Effector CD4-positive, alpha-beta T cell (primary cell): ENCODE data around the gene ACKR2.
"Not testable (repeated sequence)": the region's sequence is repeated elsewhere in the genome, so short reads cannot be mapped to it uniquely, and the experiment has no call there.

Experiments used
- DNase-seq: peaks from one replicate; pipeline ENCODE4 v3.0.0-alpha.2; 2020

The ACKR2 gene

DNA sequence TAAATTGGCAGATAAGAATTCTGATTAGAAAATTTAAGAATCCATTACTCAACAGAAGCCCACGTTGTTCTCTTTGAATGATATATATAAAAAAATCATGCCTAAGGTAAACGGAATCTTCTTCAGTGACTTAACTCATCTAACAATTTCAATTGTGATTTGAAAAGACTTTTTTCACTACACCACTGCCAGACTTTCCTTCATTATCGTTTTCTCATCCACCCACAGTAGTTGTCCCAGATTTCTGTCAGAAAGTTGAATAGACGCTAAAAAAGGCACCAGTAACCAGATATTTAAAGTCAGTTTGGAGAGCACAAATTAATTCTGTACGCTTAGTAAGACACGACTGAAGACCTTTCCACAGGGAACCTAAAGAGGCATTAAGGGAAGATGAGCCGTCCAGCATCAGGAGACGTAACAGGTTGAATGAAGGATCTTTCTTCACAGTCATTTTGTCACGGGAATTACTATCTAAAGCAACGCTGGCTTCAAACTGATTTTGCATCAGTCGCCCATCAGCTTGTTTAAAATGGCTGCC is 6.3 kb upstream of the ACKR2 start:
- DNase-seq: no peak

DNA sequence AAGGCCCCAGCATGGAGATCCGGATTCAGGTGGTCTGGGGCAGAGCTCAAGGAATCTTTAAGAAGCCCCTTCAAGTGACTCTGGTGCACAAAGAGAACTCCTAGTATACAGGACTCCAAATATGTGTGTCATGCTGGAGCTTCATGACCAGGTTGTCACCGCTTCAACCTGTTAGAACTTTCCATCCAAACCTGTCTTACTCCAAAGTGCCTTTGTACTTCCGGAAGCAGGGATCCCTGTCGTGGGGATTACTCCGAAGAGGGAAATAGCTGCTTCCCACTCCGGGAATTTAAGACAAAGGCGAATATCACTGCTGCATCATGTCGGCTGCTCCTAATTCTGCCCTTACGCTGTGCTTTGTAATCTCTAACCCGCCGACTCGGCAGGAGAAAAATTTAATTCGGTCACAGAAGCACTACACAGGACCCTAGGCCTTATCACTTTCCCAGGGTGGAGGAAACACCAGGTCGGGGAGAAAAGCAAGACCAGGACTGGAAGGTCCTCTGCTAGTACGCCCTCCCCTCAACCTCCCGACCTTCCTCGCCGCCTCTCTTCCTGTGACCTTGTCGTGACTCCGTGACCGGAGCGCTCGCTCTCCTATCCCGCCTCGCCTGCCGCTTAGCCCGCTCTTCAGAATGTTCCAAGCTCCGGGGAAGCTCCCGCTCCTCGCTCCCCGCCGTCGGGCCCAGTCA is 5.7 kb upstream of the ACKR2 start:
- no peak for DNase-seq

DNA sequence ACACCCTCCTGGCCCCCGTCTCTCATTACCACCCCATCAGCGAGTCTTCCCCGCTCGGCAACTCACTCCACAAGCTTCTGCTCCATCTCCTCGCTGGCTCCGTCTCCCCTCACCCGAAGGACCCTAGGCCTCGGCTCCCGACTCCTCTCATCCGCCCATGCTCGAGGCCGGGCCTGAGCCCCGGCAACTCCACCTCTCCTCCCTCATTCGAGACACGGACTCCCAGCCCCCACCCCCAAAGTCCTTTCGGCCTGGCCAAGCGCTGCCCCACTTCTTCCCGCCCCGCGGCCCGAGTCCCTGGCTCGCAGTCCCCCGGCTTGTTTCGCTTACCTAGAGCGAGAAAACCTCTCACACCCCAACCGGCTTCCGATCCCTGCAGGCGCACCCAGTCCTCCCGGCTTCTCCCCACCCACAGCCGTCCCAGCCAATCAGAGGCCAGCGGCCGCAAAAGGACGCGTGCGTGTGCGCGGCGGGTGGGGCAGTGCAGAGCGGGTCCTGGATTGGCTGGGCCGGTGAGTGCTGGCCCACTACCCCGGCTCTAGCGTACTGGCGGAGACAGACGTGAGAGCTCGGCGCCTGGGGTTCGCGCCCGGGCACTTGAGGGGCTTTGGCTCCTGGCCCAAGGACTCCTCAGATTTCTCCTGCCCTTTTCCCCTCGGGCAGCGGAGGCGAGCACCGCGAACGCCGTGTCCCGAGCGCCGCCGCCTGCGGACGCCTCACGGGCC is 5.0 kb upstream of the ACKR2 start, which contains the start of gene HIGD1A:
TSS of gene HIGD1A (minus strand) at position 385 of the 725 bp plus-strand sequence. CDS start 10,237 bp downstream, outside the sequence.
- peak; percentile 90 for DNase-seq

DNA sequence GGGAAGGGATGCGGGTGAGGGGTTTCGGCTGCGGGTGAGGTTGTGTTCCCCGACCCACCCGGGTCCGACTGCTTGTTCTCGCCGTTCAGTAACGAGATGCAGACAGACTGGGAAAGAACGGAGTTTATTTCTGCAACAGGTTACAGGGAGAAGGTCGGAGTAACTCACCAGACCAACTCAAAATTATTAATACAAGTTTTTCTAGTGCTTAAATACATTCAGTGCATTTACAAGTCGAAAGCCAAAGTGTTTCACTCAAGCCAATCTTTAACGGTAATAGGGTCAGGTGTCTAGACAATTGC is 4.5 kb upstream of the ACKR2 start:
- no peak for DNase-seq

DNA sequence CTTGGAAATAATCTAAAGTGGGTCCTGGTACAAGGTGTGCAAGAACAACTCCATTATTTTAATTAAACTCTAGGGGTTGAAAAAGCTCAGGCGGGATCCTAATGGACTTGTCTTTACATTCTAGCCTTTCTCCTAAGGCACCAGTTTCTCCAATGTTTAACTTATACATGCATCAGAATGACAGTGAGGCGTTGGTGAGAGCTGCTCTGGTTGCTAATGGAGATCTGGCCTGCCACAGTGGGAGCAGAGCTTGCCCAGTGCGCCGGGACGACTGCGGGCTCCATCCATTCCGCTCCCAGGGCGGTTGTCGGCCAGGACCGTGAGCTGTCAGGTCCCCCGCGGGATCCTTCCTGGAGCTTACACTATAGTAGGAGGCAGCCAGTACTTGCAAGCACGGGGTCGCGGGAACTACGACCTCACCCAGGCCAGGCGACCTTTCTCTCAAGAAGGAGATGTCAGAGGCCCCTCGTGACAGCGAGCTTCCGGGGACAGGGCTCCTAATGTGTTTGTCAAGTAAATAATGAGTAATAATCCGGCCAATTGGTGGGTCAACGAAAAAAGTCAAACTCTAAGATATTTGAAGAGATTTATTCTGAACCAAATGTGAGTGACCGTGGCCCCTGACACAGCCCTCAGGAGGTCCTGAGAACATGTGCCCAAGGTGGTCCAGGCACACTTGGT is 4.0 kb upstream of the ACKR2 start:
- DNase-seq: no peak

DNA sequence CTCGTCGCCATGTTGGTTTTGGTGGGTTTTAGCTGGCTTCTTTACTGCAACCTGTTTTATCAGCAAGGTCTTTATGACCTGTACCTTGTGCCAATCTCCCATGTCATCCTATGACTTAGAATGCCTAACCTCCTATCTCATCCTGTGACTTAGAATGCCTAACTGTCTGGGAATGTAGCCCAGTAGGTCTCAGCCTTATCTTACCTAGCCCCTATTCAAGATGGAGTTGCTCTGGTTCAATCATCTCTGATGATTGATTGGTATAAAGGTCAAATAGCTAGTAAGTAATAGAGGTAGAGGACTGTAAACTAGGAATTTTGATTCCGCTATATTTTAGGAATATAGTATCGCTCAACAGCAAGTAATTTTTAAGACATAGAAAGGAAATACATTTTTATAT is 1.3 kb upstream of the ACKR2 start:
- DNase-seq: no peak

DNA sequence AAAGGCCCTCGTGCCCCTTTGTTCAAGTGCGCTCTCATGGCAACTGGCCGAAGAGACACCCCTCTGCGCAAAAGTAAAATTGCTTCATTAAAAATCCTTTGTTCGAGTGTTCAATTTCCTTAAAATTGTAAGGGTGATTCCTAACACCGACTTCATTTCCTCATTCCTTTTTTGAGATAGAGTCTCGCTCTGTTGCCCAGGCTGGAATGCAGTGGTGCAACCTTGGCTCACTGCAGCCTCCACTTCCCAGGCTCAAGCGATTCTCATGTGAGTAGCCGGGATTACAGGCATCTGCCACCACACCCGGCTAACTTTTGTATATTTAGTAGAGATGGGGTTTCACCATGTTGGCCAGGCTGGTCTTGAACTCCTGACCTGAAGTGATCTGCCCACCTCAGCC is 1.5 kb downstream of the ACKR2 start:
- DNase-seq: not testable (repeated sequence)

DNA sequence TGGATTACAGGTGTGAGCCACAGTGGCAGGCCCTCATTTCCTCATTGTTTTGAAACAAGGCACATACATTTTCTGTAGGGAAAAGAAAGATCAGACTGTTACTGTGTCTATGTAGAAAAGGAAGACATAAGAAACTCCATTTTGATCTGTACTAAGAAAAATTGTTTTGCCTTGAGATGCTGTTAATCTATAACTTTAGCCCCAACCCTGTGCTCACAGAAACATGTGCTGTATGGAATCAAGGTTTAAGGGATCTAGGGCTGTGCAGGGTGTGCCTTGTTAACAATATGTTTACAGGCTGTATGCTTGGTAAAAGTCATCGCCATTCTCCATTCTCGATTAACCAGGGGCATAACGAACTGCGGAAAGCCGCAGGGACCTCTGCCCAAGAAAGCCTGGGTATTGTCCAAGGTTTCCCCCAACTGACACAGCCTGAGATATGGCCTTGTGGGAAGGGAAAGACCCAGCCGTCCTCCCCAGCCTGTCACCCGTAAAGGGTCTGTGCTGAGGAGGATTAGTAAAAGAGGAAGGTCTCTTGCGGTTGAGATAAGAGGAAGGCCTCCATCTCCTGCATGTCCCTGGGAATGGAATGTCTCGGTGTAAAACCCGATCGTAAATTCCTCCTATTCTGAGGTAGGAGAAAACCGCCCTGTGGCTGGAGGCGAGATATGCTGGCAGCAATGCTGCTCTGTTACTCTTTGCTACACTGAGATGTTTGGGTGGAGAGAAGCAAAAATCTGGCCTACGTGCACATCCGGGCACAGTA is 2.1 kb downstream of the ACKR2 start:
- not testable (repeated sequence) for DNase-seq

DNA sequence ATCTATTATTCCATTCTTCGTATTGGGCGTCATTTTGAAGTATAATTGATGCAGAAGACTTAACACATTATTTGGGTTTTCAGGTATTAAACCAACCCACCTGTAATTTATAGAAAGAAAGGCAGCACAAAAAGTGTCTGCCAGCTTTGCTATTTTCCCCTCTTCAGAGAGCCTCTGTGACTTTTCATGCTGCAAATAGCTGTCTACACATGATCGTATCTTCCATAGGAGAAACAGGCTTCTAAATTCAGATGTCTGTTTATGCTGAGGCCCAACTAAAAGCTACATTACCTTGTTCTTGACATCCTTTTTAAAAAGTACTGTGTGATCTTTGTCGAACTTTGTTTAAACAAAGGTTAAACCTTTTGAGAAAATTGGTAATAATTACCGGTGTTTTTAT is 5.0 kb downstream of the ACKR2 start:
- DNase-seq: no peak

DNA sequence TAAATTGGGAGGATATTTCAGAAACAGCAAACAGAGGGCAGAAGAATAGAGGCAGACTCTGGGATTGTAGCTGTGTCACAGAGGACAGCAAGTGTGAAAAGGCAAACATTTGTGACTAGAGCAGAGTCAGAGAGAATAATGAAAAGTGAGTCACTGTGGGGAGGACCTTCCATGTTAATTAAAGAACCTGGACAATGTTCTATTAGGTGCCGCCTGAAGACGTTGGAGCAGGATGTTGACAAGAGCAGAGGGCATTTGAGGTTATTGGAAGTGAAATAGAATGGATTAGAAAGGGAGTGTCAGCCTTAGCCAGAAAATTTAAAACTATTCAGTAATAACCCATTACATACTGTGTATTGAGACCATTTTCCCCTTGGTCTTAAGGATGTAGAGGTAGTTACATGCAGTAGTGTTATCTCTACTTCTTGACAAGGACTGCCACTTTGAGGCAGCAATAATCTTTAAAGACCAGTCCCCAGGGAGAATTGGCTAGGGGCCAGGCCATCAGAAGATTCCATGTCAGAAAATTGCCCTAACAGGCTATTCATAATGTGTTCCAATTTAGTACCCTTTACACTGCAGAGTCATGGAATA is 5.8 kb downstream of the ACKR2 start:
- no peak for DNase-seq

DNA sequence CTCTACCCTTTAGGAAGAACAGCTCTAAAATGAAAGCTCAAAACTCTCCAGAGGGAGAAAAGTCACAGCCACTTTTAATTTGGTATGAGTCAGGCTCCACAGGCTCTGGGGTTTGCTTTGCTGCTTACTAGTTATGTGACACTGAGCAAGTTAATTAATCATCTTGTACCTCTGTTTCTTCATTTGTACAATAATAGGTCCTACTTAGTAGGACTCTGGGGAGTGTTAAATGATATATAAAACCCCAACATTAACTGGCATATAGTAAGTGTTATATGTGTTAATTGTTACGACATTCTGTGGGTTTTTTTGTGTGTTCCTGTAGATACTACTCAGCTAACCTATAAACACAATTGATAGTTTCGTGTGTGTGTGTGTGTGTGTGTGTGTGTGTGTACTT is 6.6 kb downstream of the ACKR2 start:
- DNase-seq: no peak

DNA sequence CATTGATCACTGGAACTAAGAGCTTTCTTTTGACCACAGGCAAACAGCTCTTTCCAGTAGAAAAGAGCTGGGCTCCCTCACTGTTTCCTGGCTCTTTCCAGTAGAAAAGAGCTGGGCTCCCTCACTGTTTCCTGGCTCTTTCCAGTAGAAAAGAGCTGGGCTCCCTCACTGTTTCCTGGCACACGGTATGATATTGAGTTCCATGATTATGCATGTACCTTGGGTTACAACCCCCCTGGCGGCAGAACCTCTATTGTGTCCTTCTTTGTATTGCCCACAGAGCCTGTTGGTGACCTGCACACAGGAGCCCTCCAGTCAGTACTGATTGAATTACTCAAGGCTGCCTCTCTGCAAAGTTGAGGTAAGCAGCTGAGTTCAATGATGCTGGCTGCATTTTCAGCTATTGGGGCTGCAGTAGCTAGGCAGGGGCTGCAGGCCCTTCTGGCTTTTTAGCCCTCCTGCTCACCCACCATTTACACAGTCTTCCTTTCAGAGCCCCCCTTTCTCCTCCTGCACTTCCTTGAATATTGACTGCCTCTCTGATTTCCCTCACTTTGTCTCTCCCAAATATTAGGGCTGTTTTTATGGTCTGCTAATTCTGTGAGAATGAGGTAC is 10.2 kb downstream of the ACKR2 start:
- no peak for DNase-seq

DNA sequence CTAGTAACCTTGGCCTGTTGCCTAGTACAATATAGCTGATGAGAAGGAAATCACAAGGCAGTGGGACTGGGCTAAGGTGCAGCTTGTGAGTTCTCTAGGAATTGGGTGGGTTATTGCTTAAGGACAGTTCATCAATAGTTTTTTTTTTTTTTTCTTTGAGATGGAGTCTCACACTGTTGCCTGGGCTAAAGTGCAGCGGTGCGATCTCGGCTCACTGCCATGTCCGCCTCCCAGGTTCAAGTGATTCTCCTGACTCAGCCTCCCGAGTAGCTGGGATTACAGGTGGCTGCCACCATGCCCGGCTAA is 11.5 kb downstream of the ACKR2 start:
- DNase-seq: no peak

DNA sequence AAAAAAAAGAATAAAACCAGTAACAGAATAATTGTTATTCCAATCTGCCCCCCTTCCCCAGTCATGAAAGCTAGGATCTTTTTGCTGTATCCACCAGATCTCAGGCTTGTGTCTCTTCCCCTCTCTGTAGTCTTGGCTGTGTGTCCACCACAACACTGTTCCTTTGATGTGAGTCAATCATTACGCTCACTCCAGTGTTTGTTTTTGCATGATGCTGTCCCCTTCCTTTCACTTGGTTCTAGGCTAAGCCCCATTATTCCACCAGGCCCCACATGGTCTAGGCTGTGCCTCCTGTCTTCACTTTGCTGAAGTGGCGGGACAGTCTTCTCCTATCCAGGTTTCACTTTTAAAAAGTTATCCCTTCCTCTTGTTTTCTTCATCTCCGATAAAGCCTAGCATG is 13.6 kb downstream of the ACKR2 start:
- DNase-seq: no peak

DNA sequence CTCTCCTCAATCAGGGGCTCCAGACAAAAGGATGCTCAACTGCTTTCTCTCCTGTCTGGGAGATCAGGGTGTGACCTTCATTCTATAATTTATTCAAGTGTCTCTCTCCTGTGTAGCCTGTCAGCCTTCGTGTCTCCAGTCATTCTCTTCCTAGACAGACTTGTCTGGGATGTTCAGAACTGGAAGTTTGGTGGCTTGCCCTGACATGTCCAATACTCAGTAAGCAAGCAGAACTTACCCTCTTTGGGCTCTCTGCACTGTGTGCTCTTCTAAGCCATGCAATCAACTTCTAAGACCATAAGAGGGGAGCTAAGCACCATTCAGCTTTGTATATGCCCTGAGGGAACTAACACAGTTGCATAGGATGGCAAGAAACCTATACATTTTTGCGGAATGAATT is 14.1 kb downstream of the ACKR2 start:
- DNase-seq: no peak

DNA sequence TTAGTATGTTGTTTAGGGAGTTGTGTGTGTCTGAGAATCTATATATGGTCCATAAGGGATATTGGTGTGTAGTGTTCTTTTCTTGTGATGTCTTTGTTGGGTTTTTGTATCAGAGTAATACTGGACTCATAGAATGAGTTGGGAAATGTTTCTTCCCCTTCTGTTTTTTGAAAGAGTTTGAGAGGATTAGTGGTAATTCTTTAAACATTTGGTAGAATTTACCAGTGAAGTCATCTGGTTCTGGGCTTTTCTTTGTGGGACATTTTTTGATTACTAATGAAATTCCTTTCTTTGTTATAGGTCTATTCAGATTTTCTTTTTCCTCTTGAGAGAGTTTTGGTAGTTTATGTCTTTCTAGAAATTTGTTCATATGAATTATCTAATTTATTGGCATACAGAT is 16.9 kb downstream of the ACKR2 start:
- no peak for DNase-seq

DNA sequence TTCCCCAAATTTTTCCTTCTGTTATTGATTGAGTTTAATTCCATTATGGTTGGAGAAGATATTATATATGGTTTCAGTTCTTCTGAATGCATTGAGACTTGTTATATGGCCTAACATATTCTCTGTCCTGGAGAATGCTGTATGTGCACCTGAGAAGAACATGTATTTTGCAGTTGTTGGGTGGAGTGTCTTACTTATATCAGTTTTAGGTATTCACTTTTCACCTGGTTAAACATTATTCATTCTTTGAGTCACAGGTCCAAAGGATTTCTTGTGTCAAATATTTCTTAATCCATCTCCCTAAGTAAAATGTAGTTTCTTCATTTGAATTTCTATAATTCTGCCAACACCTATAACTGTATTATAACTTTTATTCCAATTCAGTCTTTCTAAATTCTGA is 17.8 kb downstream of the ACKR2 start:
- DNase-seq: no peak

DNA sequence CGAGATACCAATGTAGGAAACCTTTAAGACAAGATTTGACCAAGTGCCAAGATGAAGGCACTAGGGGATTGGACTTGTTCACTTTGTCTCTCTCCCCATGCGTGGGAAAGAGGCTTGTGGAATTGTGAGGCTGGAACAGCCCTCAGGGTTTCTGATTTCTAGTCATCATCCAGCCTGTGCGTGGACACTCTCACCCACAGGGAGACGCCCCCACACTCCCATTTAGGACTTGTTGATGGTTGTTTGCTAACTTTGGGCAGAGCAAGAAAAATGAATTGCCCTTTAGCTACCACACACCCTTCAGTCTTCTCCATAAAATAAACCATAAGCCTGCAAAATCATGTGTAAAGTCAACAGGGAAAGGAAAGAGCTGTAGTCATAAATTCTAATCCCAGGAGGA is 18.4 kb downstream of the ACKR2 start:
- no peak for DNase-seq

DNA sequence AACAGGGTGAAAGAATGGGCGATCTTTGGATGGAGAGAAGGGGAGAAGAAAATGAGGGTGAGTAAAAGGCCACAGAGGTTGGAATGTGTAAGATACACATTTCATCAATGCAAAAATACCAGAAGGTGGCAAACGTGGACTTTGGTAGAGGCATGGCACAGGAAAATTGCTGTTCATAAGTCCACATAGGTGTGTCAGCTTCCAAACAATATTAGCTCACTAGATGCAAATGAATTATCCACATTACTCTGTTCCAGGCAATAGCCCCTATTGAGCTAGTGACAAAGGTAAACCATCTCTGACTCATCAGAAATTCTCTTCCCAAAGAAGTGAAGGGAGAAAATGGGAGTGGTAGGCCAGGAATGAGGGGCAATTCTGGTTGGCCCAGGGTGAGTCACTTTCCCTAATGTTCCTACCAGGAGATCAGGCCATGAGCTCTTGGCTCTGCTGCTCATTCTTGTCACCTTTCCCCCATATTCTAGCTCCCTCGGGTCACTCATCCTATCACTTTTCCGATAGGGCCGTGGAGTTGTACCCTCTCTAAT is 19.9 kb downstream of the ACKR2 start:
- no peak for DNase-seq

DNA sequence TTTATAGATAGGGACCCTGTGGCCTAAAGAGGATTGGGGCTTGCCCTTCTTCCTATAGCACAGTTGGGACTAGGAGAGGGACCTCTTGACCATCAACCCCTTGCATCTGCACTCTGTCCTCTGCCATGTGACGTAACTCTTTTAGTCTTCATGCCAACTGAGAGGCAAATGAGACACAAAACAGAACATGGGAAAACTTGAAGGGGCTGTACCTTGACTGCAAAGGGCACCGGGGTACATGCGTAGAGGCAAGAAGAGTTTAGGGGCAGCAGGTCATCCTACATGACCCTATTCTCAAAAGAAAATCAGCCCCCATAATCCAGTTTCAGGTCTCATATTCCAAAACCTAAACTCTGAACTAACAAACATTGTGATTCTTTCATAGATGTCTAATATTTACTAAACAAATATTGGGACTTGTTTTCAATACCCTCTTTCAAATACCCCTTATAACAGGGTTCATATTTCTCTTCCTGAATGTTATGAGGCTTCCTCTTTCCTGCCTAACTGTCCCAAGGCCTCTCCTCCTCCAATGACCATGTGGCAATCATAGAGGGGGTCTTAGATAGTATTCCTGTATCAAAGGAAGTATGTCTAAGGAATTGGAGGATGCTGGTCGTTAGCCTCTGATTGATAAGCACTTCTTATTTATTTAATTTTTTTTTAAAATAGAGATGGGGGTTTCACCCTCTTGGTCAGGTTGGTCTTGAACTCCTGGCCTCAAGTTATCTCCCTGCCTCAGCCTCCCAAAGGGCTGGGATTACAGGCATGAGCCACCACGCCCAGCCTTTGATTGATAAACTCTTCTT is 20.6 kb downstream of the ACKR2 start:
- no peak for DNase-seq
